ENCODE measurements around the gene ARF1. TPM values are rescaled to one million over a fixed set of nuclear protein-coding genes. Genes with fewer than 3 reads are reported as not detected.

Gene ARF1
- polyA plus RNA-seq, 3 donors = 580 to 789 (median 603) TPM

DNA sequence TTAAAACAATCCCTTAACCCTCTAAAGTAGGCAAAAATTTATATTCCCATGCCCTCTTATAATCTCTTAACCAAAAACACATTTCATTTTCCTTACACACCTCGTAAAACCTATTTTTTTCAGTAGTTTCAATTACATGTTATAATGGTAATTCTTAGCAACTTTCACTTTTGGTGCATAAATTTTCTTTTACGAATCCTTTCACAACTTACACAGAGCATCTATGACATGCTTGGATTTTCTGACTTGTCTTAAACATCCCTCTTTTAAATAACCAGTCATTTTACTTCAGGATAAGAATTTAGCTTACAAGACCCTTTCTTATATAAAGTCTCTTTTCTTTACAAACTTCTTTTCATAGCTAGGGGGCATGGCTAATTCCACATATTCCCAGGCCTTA, 35.5 kb downstream of the ARF1 start:
- no peak for DNase-seq
- Mint-ChIP-seq H3K27ac (no peak overlapping the region), H3K4me1 (peaks cover 8% of the 10 kb centered on the region), H3K9me3 (peaks cover 6 to 27% (median 13%) of the 10 kb centered on the region in 7 donors), H3K36me3 (no peaks in the 10 kb centered on the region), H3K4me3 (no peak overlapping the region), H3K27me3 (ENCODE audit: low read depth in 3 of 3) (peaks cover under 1 to 6% (median 5%) of the 10 kb centered on the region in 3 donors)
- H3K79me2 ChIP-seq (ENCODE audit: insufficient read depth, low read length) = no peaks in the 10 kb centered on the region
- WGBS (ENCODE audit: insufficient coverage) = no CpG with 5 or more reads among the region's 2 CpGs
- TF ChIP-seq, protein P1, sequence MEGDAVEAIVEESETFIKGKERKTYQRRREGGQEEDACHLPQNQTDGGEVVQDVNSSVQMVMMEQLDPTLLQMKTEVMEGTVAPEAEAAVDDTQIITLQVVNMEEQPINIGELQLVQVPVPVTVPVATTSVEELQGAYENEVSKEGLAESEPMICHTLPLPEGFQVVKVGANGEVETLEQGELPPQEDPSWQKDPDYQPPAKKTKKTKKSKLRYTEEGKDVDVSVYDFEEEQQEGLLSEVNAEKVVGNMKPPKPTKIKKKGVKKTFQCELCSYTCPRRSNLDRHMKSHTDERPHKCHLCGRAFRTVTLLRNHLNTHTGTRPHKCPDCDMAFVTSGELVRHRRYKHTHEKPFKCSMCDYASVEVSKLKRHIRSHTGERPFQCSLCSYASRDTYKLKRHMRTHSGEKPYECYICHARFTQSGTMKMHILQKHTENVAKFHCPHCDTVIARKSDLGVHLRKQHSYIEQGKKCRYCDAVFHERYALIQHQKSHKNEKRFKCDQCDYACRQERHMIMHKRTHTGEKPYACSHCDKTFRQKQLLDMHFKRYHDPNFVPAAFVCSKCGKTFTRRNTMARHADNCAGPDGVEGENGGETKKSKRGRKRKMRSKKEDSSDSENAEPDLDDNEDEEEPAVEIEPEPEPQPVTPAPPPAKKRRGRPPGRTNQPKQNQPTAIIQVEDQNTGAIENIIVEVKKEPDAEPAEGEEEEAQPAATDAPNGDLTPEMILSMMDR (IDR thresholded peaks at IDR 0.05) = no peak
- intact Hi-C loops (cut with micrococcal nuclease) = no loop called here
- H3K27ac ChIP-seq (ENCODE audit: low read depth in 1 of 2, low read length in 2 of 2) = no peak overlapping the region
- peaks cover 4 to 5% of the 10 kb centered on the region in 2 donors for H3K9me3 ChIP-seq (replicated peaks in 1 of 2; ENCODE audit: control insufficient read depth in 1 of 2, insufficient read depth in 1 of 2, low read length in 2 of 2)
- H3K9ac ChIP-seq (ENCODE audit: insufficient read depth, low read length, poor library complexity, severe bottlenecking) = no peak overlapping the region
- no peak overlapping the region for H3K4me2 ChIP-seq (replicated peaks; ENCODE audit: extremely low read depth, low read length, poor library complexity, severe bottlenecking)
- H4K20me1 ChIP-seq (ENCODE audit: insufficient read depth, low read length) = no peaks in the 10 kb centered on the region
- H3K27me3 ChIP-seq (ENCODE audit: control insufficient read depth in 2 of 2, insufficient read depth in 2 of 2, low read length in 2 of 2) = no peaks in the 10 kb centered on the region
- H3K4me1 ChIP-seq (ENCODE audit: control insufficient read depth in 1 of 2, insufficient read depth in 2 of 2, low read length in 2 of 2) = peaks cover 4 to 8% of the 10 kb centered on the region in 2 donors
- no peaks in the 10 kb centered on the region for H3K36me3 ChIP-seq (replicated peaks in 1 of 2; ENCODE audit: control insufficient read depth in 1 of 2, insufficient read depth in 2 of 2, low read length in 2 of 2)
- no peak overlapping the region for H3K4me3 ChIP-seq (replicated peaks in 1 of 3; ENCODE audit: low read depth in 2 of 3, low read length in 3 of 3)
- no peak overlapping the region for H2AFZ ChIP-seq (ENCODE audit: insufficient read depth, low read depth, low read length, poor library complexity, severe bottlenecking)

DNA sequence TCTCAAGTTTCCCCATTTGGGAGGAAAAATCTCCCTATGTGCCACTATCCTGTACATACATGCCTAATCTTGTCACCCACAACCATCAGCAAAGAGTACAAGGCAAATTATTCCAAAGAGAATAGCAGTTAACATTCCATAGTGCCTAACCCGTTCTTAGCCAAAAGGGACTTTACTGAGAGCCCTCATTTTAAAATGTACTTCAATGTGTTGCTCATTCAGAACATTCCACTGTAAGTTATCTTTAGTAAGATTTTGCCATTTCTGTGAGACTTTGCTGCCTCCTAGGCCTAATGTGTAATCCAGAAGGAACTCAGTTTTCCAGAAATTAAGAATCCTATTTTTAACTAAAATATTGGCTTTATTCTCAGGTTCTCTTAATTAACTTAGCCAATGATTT, 37.8 kb downstream of the ARF1 start:
- H3K36me3 ChIP-seq (replicated peaks in 1 of 2; ENCODE audit: control insufficient read depth in 1 of 2, insufficient read depth in 2 of 2, low read length in 2 of 2) = no peaks in the 10 kb centered on the region
- H3K4me3 ChIP-seq (replicated peaks in 1 of 3; ENCODE audit: low read depth in 2 of 3, low read length in 3 of 3) = no peak overlapping the region
- no CpG with 5 or more reads among the region's 1 CpG for WGBS (ENCODE audit: insufficient coverage)
- H3K4me2 ChIP-seq (replicated peaks; ENCODE audit: extremely low read depth, low read length, poor library complexity, severe bottlenecking) = no peak overlapping the region
- no peaks in the 10 kb centered on the region for H3K79me2 ChIP-seq (ENCODE audit: insufficient read depth, low read length)
- TF ChIP-seq, protein P1 (IDR thresholded peaks at IDR 0.05) = no peak
- H2AFZ ChIP-seq (ENCODE audit: insufficient read depth, low read depth, low read length, poor library complexity, severe bottlenecking) = no peak overlapping the region
- DNase-seq = no peak
- H3K27me3 Mint-ChIP-seq (ENCODE audit: low read depth in 3 of 3) = peaks cover 6 to 11% (median 9%) of the 10 kb centered on the region in 3 donors
- peaks cover 4 to 5% of the 10 kb centered on the region in 2 donors for H3K9me3 ChIP-seq (replicated peaks in 1 of 2; ENCODE audit: control insufficient read depth in 1 of 2, insufficient read depth in 1 of 2, low read length in 2 of 2)
- no peaks in the 10 kb centered on the region for H3K36me3 Mint-ChIP-seq
- no peak overlapping the region for H3K27ac Mint-ChIP-seq
- H3K9me3 Mint-ChIP-seq = peaks cover 6 to 27% (median 12%) of the 10 kb centered on the region in 7 donors
- intact Hi-C loops (cut with micrococcal nuclease) = loop anchor here in 1 of 2 donors (5.0 kb wide), 1 partner anchor 43 kb away; no protein-coding TSS in a partner anchor
- H3K4me1 ChIP-seq (ENCODE audit: control insufficient read depth in 1 of 2, insufficient read depth in 2 of 2, low read length in 2 of 2) = peaks cover 4 to 8% of the 10 kb centered on the region in 2 donors
- no peak overlapping the region for H3K27ac ChIP-seq (ENCODE audit: low read depth in 1 of 2, low read length in 2 of 2)
- H4K20me1 ChIP-seq (ENCODE audit: insufficient read depth, low read length) = no peaks in the 10 kb centered on the region
- H3K4me3 Mint-ChIP-seq = no peak overlapping the region
- H3K27me3 ChIP-seq (ENCODE audit: control insufficient read depth in 2 of 2, insufficient read depth in 2 of 2, low read length in 2 of 2) = no peaks in the 10 kb centered on the region
- H3K4me1 Mint-ChIP-seq = peaks cover 8% of the 10 kb centered on the region
- no peak overlapping the region for H3K9ac ChIP-seq (ENCODE audit: insufficient read depth, low read length, poor library complexity, severe bottlenecking)

Data from CD14-positive monocyte (primary cell).